Neural cell (in vitro differentiated cells): ENCODE data around the gene RAB11FIP5. TPM values are rescaled to one million over a fixed set of nuclear protein-coding genes. Genes with fewer than 3 reads are reported as not detected.

Experiments
- H2AFZ ChIP-seq: fragments of 200-600, 300-800 bp; sonication (generic), shearing (Covaris generic); 2 replicates; pipeline ENCODE4 v1.6.0; 2014; ENCODE audit warnings: low read depth, mild to moderate bottlenecking, antibody characterized with exemption, low read length, moderate library complexity
- H3F3A ChIP-seq: fragments of 200-600 bp; shearing (Covaris generic); 2 replicates; pipeline ENCODE4 v1.6.1; 2016; ENCODE audit warnings: mild to moderate bottlenecking, moderate library complexity, mixed read lengths, antibody characterized with exemption, low read length; ENCODE audit not compliant: insufficient read depth, poor library complexity, severe bottlenecking
- H3K27ac ChIP-seq: fragments of 200-600, 300-800 bp; sonication (generic), shearing (Covaris generic); 2 replicates; pipeline ENCODE4 v1.5.1; 2014; ENCODE audit warnings: mild to moderate bottlenecking, low read length, moderate library complexity
- H3K27me3 ChIP-seq: fragments of 300-800, 200-600 bp; sonication (generic), shearing (Covaris generic); 2 replicates; pipeline ENCODE4 v1.6.0; 2014; ENCODE audit warnings: mild to moderate bottlenecking, low read depth, low read length, moderate library complexity; ENCODE audit not compliant: insufficient read depth
- H3K36me3 ChIP-seq: fragments of 300-800, 200-600 bp; sonication (generic), shearing (Covaris generic); 2 replicates; pipeline ENCODE4 v1.5.1; 2014; ENCODE audit warnings: mild to moderate bottlenecking, antibody characterized with exemption, low read length, moderate library complexity; ENCODE audit not compliant: insufficient read depth
- H3K4me2 ChIP-seq: fragments of 300-800, 200-600 bp; sonication (generic), shearing (Covaris generic); 2 replicates; pipeline ENCODE4 v1.6.0; 2014; ENCODE audit warnings: mild to moderate bottlenecking, low read length
- H3K4me3 ChIP-seq: fragments of 300-800, 200-600 bp; sonication (generic), shearing (Covaris generic); 2 replicates; pipeline ENCODE4 v1.5.1; 2014; ENCODE audit warnings: mild to moderate bottlenecking, low read length, moderate library complexity
- H3K79me2 ChIP-seq: fragments of 200-600 bp; shearing (Covaris generic); replicated peaks from 2 replicates; pipeline ENCODE4 v1.6.0; 2014; ENCODE audit warnings: mild to moderate bottlenecking, low read length, moderate library complexity; ENCODE audit not compliant: insufficient read depth
- H3K9ac ChIP-seq: fragments of 300-800, 200-600 bp; sonication (generic), shearing (Covaris generic); 2 replicates; pipeline ENCODE4 v1.6.1; 2016; ENCODE audit warnings: mild to moderate bottlenecking, low read length, mixed read lengths
- H3K9me2 ChIP-seq: fragments of 200-600 bp; shearing (Covaris generic); 2 replicates; pipeline ENCODE4 v1.6.1; 2016; ENCODE audit warnings: mild to moderate bottlenecking, low read length, mixed read lengths; ENCODE audit not compliant: insufficient read depth
- H3K9me3 ChIP-seq: fragments of 200-600, 300-800 bp; sonication (generic), shearing (Covaris generic); 2 replicates; pipeline ENCODE4 v1.6.1; 2016; ENCODE audit warnings: mild to moderate bottlenecking, mixed run types, low read length, moderate library complexity, mixed read lengths
- H4K20me1 ChIP-seq: fragments of 200-600 bp; shearing (Covaris generic); 2 replicates; pipeline ENCODE4 v1.6.1; 2016; ENCODE audit warnings: mild to moderate bottlenecking, mixed run types; ENCODE audit not compliant: insufficient read depth
- CTCF ChIP-seq: fragments of 450-650 bp; IDR thresholded peaks from 2 replicates; pipeline ENCODE4 v1.5.1; 2014; ENCODE audit warnings: antibody characterized with exemption, mild to moderate bottlenecking, moderate library complexity; ENCODE audit not compliant: poor library complexity, severe bottlenecking
- EP300 ChIP-seq: fragments of 450-650 bp; conservative IDR thresholded peaks from 2 replicates; pipeline ENCODE4 v1.6.1; 2014; ENCODE audit warnings: antibody characterized with exemption, mild to moderate bottlenecking, moderate library complexity; ENCODE audit not compliant: poor library complexity, severe bottlenecking
- EZH2 ChIP-seq: fragments of 200-600, 300-800 bp; shearing (Covaris generic), sonication (generic); IDR thresholded peaks from 2 replicates; pipeline ENCODE4 v1.6.1; 2014; ENCODE audit warnings: antibody characterized with exemption, low read length, borderline replicate concordance, mild to moderate bottlenecking; ENCODE audit not compliant: insufficient read depth, poor library complexity, severe bottlenecking
- MXI1 ChIP-seq: fragments of 450-650 bp; conservative IDR thresholded peaks from 2 replicates; pipeline ENCODE4 v1.6.1; 2014; ENCODE audit warnings: antibody characterized with exemption, mild to moderate bottlenecking; ENCODE audit not compliant: poor library complexity, severe bottlenecking
- POLR2AphosphoS5 ChIP-seq: IDR thresholded peaks from 2 replicates; pipeline ENCODE4 v1.6.1; 2012
- RAD21 ChIP-seq: fragments of 450-650 bp; conservative IDR thresholded peaks from 2 replicates; pipeline ENCODE4 v1.6.1; 2014; ENCODE audit warnings: antibody characterized with exemption, mild to moderate bottlenecking, moderate library complexity
- REST ChIP-seq: IDR thresholded peaks from 2 replicates; pipeline ENCODE4 v1.6.1; 2012; ENCODE audit warnings: borderline replicate concordance
- SMC3 ChIP-seq: fragments of 450-650 bp; conservative IDR thresholded peaks from 2 replicates; pipeline ENCODE4 v1.6.1; 2014; ENCODE audit warnings: antibody characterized with exemption, mild to moderate bottlenecking, moderate library complexity; ENCODE audit not compliant: poor library complexity
- TAF1 ChIP-seq: IDR thresholded peaks from 2 replicates; pipeline ENCODE4 v1.6.1; 2012; ENCODE audit warnings: low read depth
- polyA plus RNA-seq: library from polyadenylated mRNA; depleted of rRNA; stranded (reverse); fragments of >200 nt; gene quantifications from 2 replicates; pipeline ENCODE4 v1.2.3, GENCODE V29; 2014

The RAB11FIP5 gene
- polyA plus RNA-seq, 1 donor from 2014 or later = 2.6 TPM

- no peak overlapping the region for H3K27ac ChIP-seq
- no peak for TF ChIP-seq TAF1
- no peak for TF ChIP-seq RAD21
- TF ChIP-seq MXI1 = no peak
- TF ChIP-seq REST = no peak
- TF ChIP-seq EZH2 = no peak
- no peak for TF ChIP-seq CTCF
- TF ChIP-seq SMC3 = no peak
- TF ChIP-seq POLR2AphosphoS5 = no peak
- TF ChIP-seq EP300 = no peak
- no peaks in the 10 kb centered on the region for H3K36me3 ChIP-seq
- no peak overlapping the region for H2AFZ ChIP-seq
- no peaks in the 10 kb centered on the region for H3K79me2 ChIP-seq
- H3K4me3 ChIP-seq = no peak overlapping the region
- H3F3A ChIP-seq = no peaks in the 10 kb centered on the region
- H3K4me2 ChIP-seq = no peak overlapping the region
- no peaks in the 10 kb centered on the region for H3K9me3 ChIP-seq
- H3K9ac ChIP-seq = no peak overlapping the region
- H4K20me1 ChIP-seq = no peaks in the 10 kb centered on the region
- H3K27me3 ChIP-seq = no peaks in the 10 kb centered on the region
- no peaks in the 10 kb centered on the region for H3K9me2 ChIP-seq
Observed at GRCh38 chr2:73089270-73090030, 23.3 kb downstream of the RAB11FIP5 start.

GRCh38 chr2:73088703-73089102, 24.0 kb downstream of the RAB11FIP5 start:
- Histone ChIP-seq H3K9ac (no peak overlapping the region), H3K79me2 (no peaks in the 10 kb centered on the region), H2AFZ (no peak overlapping the region)

More at GRCh38 chr2:73088703-73089102, 24.0 kb downstream of the RAB11FIP5 start:
- H3K27ac ChIP-seq = no peak overlapping the region
- no peaks in the 10 kb centered on the region for H3K36me3 ChIP-seq
- no peaks in the 10 kb centered on the region for H3K9me2 ChIP-seq
- no peaks in the 10 kb centered on the region for H3K9me3 ChIP-seq
- H4K20me1 ChIP-seq = no peaks in the 10 kb centered on the region
- no peaks in the 10 kb centered on the region for H3K27me3 ChIP-seq
- H3K4me2 ChIP-seq = no peak overlapping the region
- H3K4me3 ChIP-seq = no peak overlapping the region
- TF ChIP-seq CTCF = no peak
- no peak for TF ChIP-seq REST
- TF ChIP-seq EP300 = no peak
- TF ChIP-seq EZH2 = no peak
- TF ChIP-seq TAF1 = no peak
- no peak for TF ChIP-seq SMC3
- no peak for TF ChIP-seq MXI1
- no peak for TF ChIP-seq POLR2AphosphoS5
- TF ChIP-seq RAD21 = no peak
- H3F3A ChIP-seq = no peaks in the 10 kb centered on the region
